Fibroblast of pulmonary artery (primary cell): ENCODE measurements around the gene TCF7.

ENCODE experiments used
- DNase-seq: peaks from one replicate; pipeline ENCODE4 v3.0.0-alpha.2; 2010; ENCODE audit warnings: low read depth
- H3K4me3 ChIP-seq: replicated peaks from 2 replicates; pipeline ENCODE4 v1.5.1; 2011; ENCODE audit warnings: low read depth, mild to moderate bottlenecking, control low read depth, low read length, moderate library complexity
- CTCF ChIP-seq: IDR thresholded peaks from 2 replicates; pipeline ENCODE4 v1.5.1; 2011; ENCODE audit warnings: mild to moderate bottlenecking, control low read depth, low read length, inconsistent platforms; ENCODE audit errors: missing control alignments

Gene TCF7

GRCh38 chr5:134098690-134099089 lies 15.8 kb upstream of the TCF7 start:
- H3K4me3 ChIP-seq = no peak overlapping the region
- no peak for TF ChIP-seq CTCF
- no peak for DNase-seq

- no peak for DNase-seq
- TF ChIP-seq CTCF = no peak
- no peak overlapping the region for H3K4me3 ChIP-seq
Measured at GRCh38 chr5:134099288-134099872, 15.1 kb upstream of the TCF7 start.

- no peak for TF ChIP-seq CTCF
- DNase-seq = no peak
- no peak overlapping the region for H3K4me3 ChIP-seq
Measured at GRCh38 chr5:134099939-134100282, 14.6 kb upstream of the TCF7 start.

- no peak for TF ChIP-seq CTCF
- peak; percentile 73 for DNase-seq
- no peak overlapping the region for H3K4me3 ChIP-seq
Measured at GRCh38 chr5:134100283-134101091, 14.0 kb upstream of the TCF7 start.

- no peak overlapping the region for H3K4me3 ChIP-seq
- DNase-seq = no peak
- TF ChIP-seq CTCF = peak; percentile 77
Measured at GRCh38 chr5:134101686-134102439, 12.6 kb upstream of the TCF7 start.

GRCh38 chr5:134103397-134103796 lies 11.1 kb upstream of the TCF7 start:
- no peak overlapping the region for H3K4me3 ChIP-seq
- no peak for DNase-seq
- no peak for TF ChIP-seq CTCF
